Neural cell (in vitro differentiated cells): ENCODE results near the gene CST4.

Experiments
- EP300 ChIP-seq: fragments of 450-650 bp; conservative IDR thresholded peaks from 2 replicates; pipeline ENCODE4 v1.6.1; 2014; ENCODE audit warnings: antibody characterized with exemption, mild to moderate bottlenecking, moderate library complexity; ENCODE audit not compliant: poor library complexity, severe bottlenecking
- EZH2 ChIP-seq: fragments of 200-600, 300-800 bp; shearing (Covaris generic), sonication (generic); IDR thresholded peaks from 2 replicates; pipeline ENCODE4 v1.6.1; 2014; ENCODE audit warnings: antibody characterized with exemption, low read length, borderline replicate concordance, mild to moderate bottlenecking; ENCODE audit not compliant: insufficient read depth, poor library complexity, severe bottlenecking

DNA sequence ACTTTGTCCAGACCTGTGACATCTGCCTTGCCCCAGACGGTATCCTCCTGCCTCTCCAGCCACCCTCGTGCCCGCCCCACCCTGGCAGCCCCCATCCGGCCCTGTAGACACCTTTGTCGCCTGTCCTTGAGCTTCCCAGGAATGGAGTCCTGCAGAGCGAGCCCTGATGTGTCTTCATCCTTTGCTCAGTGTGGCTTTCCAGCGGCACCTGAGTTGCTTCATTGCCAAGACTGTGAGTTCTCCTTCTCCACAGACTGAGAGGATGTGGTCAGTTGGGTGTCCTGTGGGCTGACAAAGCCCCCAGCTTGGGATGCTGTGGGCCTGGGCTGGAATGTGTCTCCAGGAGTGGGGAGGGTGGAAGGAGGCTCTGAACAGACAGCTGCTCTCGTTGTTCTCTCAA is 1.7 kb upstream of the CST4 start:
- no peak for TF ChIP-seq EZH2
- TF ChIP-seq EP300 = no peak
